Neural cell (in vitro differentiated cells): ENCODE measurements around the gene ATF6. TPM values are rescaled to one million over a fixed set of nuclear protein-coding genes. Genes with fewer than 3 reads are reported as not detected.

ENCODE experiments used
- H2AFZ ChIP-seq: fragments of 200-600, 300-800 bp; sonication (generic), shearing (Covaris generic); 2 replicates; pipeline ENCODE4 v1.6.0; 2014; ENCODE audit warnings: low read depth, mild to moderate bottlenecking, antibody characterized with exemption, low read length, moderate library complexity
- H3F3A ChIP-seq: fragments of 200-600 bp; shearing (Covaris generic); 2 replicates; pipeline ENCODE4 v1.6.1; 2016; ENCODE audit warnings: mild to moderate bottlenecking, moderate library complexity, mixed read lengths, antibody characterized with exemption, low read length; ENCODE audit not compliant: insufficient read depth, poor library complexity, severe bottlenecking
- H3K27ac ChIP-seq: fragments of 200-600, 300-800 bp; sonication (generic), shearing (Covaris generic); 2 replicates; pipeline ENCODE4 v1.5.1; 2014; ENCODE audit warnings: mild to moderate bottlenecking, low read length, moderate library complexity
- H3K27me3 ChIP-seq: fragments of 300-800, 200-600 bp; sonication (generic), shearing (Covaris generic); 2 replicates; pipeline ENCODE4 v1.6.0; 2014; ENCODE audit warnings: mild to moderate bottlenecking, low read depth, low read length, moderate library complexity; ENCODE audit not compliant: insufficient read depth
- H3K36me3 ChIP-seq: fragments of 300-800, 200-600 bp; sonication (generic), shearing (Covaris generic); 2 replicates; pipeline ENCODE4 v1.5.1; 2014; ENCODE audit warnings: mild to moderate bottlenecking, antibody characterized with exemption, low read length, moderate library complexity; ENCODE audit not compliant: insufficient read depth
- H3K4me2 ChIP-seq: fragments of 300-800, 200-600 bp; sonication (generic), shearing (Covaris generic); 2 replicates; pipeline ENCODE4 v1.6.0; 2014; ENCODE audit warnings: mild to moderate bottlenecking, low read length
- H3K4me3 ChIP-seq: fragments of 300-800, 200-600 bp; sonication (generic), shearing (Covaris generic); 2 replicates; pipeline ENCODE4 v1.5.1; 2014; ENCODE audit warnings: mild to moderate bottlenecking, low read length, moderate library complexity
- H3K79me2 ChIP-seq: fragments of 200-600 bp; shearing (Covaris generic); replicated peaks from 2 replicates; pipeline ENCODE4 v1.6.0; 2014; ENCODE audit warnings: mild to moderate bottlenecking, low read length, moderate library complexity; ENCODE audit not compliant: insufficient read depth
- H3K9ac ChIP-seq: fragments of 300-800, 200-600 bp; sonication (generic), shearing (Covaris generic); 2 replicates; pipeline ENCODE4 v1.6.1; 2016; ENCODE audit warnings: mild to moderate bottlenecking, low read length, mixed read lengths
- H3K9me2 ChIP-seq: fragments of 200-600 bp; shearing (Covaris generic); 2 replicates; pipeline ENCODE4 v1.6.1; 2016; ENCODE audit warnings: mild to moderate bottlenecking, low read length, mixed read lengths; ENCODE audit not compliant: insufficient read depth
- H3K9me3 ChIP-seq: fragments of 200-600, 300-800 bp; sonication (generic), shearing (Covaris generic); 2 replicates; pipeline ENCODE4 v1.6.1; 2016; ENCODE audit warnings: mild to moderate bottlenecking, mixed run types, low read length, moderate library complexity, mixed read lengths
- H4K20me1 ChIP-seq: fragments of 200-600 bp; shearing (Covaris generic); 2 replicates; pipeline ENCODE4 v1.6.1; 2016; ENCODE audit warnings: mild to moderate bottlenecking, mixed run types; ENCODE audit not compliant: insufficient read depth
- CTCF ChIP-seq: fragments of 450-650 bp; IDR thresholded peaks from 2 replicates; pipeline ENCODE4 v1.5.1; 2014; ENCODE audit warnings: antibody characterized with exemption, mild to moderate bottlenecking, moderate library complexity; ENCODE audit not compliant: poor library complexity, severe bottlenecking
- EP300 ChIP-seq: fragments of 450-650 bp; conservative IDR thresholded peaks from 2 replicates; pipeline ENCODE4 v1.6.1; 2014; ENCODE audit warnings: antibody characterized with exemption, mild to moderate bottlenecking, moderate library complexity; ENCODE audit not compliant: poor library complexity, severe bottlenecking
- EZH2 ChIP-seq: fragments of 200-600, 300-800 bp; shearing (Covaris generic), sonication (generic); IDR thresholded peaks from 2 replicates; pipeline ENCODE4 v1.6.1; 2014; ENCODE audit warnings: antibody characterized with exemption, low read length, borderline replicate concordance, mild to moderate bottlenecking; ENCODE audit not compliant: insufficient read depth, poor library complexity, severe bottlenecking
- MXI1 ChIP-seq: fragments of 450-650 bp; conservative IDR thresholded peaks from 2 replicates; pipeline ENCODE4 v1.6.1; 2014; ENCODE audit warnings: antibody characterized with exemption, mild to moderate bottlenecking; ENCODE audit not compliant: poor library complexity, severe bottlenecking
- POLR2AphosphoS5 ChIP-seq: IDR thresholded peaks from 2 replicates; pipeline ENCODE4 v1.6.1; 2012
- RAD21 ChIP-seq: fragments of 450-650 bp; conservative IDR thresholded peaks from 2 replicates; pipeline ENCODE4 v1.6.1; 2014; ENCODE audit warnings: antibody characterized with exemption, mild to moderate bottlenecking, moderate library complexity
- SMC3 ChIP-seq: fragments of 450-650 bp; conservative IDR thresholded peaks from 2 replicates; pipeline ENCODE4 v1.6.1; 2014; ENCODE audit warnings: antibody characterized with exemption, mild to moderate bottlenecking, moderate library complexity; ENCODE audit not compliant: poor library complexity
- TAF1 ChIP-seq: IDR thresholded peaks from 2 replicates; pipeline ENCODE4 v1.6.1; 2012; ENCODE audit warnings: low read depth
- polyA plus RNA-seq: library from polyadenylated mRNA; depleted of rRNA; stranded (reverse); fragments of >200 nt; gene quantifications from 2 replicates; pipeline ENCODE4 v1.2.3, GENCODE V29; 2014
- TF ChIP-seq, protein P1 (sequence below): IDR thresholded peaks from 2 replicates; pipeline ENCODE4 v1.6.1; 2012; ENCODE audit warnings: borderline replicate concordance

ATF6 gene
- polyA plus RNA-seq, 1 donor from 2014 or later, result 16.6 TPM

DNA sequence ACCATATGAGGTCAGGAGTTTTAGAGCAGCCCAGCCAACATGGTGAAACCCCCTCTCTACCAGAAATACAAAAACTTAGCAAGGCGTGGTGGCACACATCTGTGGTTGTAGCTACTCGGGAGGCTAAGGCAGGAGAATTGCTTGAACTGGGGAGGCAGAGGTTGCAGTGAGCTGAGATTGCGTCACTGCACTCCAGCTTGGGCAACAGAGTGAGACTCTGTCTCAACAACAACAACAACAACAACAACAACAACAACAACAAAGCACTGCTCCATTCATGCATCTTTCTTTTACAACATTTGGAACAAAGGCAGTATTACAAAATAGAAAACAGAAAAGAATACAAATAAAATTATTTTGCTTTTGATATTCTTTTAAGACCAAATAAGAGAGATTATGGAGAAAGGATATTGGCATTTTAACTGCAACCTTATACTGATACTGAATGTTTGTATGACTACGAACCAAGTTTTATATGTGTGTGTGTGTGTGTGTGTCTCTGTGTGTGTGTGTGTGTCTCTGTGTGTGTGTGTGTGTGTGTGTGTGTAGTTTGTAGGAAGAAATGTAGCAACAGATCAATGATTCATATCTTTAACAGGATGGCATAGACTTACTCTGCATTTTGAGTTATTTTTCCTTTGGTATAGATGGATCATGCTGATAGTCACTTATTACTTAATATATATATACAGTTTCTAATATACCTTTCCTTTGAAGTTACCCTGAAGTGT, 24.6 kb downstream of the ATF6 start:
- Histone ChIP-seq H3K27me3 (no peaks in the 10 kb centered on the region), H3K9me2 (no peaks in the 10 kb centered on the region), H3K9ac (no peak overlapping the region), H3K79me2 (no peaks in the 10 kb centered on the region), H3K27ac (no peak overlapping the region), H3K4me2 (no peak overlapping the region), H2AFZ (no peak overlapping the region), H3F3A (no peaks in the 10 kb centered on the region), H3K36me3 (no peaks in the 10 kb centered on the region), H3K9me3 (no peaks in the 10 kb centered on the region), H4K20me1 (no peaks in the 10 kb centered on the region), H3K4me3 (no peak overlapping the region)
- TF ChIP-seq POLR2AphosphoS5, result no peak
- no peak for TF ChIP-seq RAD21
- no peak for TF ChIP-seq MXI1
- no peak for TF ChIP-seq CTCF
- TF ChIP-seq, protein P1, sequence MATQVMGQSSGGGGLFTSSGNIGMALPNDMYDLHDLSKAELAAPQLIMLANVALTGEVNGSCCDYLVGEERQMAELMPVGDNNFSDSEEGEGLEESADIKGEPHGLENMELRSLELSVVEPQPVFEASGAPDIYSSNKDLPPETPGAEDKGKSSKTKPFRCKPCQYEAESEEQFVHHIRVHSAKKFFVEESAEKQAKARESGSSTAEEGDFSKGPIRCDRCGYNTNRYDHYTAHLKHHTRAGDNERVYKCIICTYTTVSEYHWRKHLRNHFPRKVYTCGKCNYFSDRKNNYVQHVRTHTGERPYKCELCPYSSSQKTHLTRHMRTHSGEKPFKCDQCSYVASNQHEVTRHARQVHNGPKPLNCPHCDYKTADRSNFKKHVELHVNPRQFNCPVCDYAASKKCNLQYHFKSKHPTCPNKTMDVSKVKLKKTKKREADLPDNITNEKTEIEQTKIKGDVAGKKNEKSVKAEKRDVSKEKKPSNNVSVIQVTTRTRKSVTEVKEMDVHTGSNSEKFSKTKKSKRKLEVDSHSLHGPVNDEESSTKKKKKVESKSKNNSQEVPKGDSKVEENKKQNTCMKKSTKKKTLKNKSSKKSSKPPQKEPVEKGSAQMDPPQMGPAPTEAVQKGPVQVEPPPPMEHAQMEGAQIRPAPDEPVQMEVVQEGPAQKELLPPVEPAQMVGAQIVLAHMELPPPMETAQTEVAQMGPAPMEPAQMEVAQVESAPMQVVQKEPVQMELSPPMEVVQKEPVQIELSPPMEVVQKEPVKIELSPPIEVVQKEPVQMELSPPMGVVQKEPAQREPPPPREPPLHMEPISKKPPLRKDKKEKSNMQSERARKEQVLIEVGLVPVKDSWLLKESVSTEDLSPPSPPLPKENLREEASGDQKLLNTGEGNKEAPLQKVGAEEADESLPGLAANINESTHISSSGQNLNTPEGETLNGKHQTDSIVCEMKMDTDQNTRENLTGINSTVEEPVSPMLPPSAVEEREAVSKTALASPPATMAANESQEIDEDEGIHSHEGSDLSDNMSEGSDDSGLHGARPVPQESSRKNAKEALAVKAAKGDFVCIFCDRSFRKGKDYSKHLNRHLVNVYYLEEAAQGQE, result no peak
- TF ChIP-seq TAF1, result no peak
- no peak for TF ChIP-seq EP300
- TF ChIP-seq SMC3, result no peak
- TF ChIP-seq EZH2, result no peak

DNA sequence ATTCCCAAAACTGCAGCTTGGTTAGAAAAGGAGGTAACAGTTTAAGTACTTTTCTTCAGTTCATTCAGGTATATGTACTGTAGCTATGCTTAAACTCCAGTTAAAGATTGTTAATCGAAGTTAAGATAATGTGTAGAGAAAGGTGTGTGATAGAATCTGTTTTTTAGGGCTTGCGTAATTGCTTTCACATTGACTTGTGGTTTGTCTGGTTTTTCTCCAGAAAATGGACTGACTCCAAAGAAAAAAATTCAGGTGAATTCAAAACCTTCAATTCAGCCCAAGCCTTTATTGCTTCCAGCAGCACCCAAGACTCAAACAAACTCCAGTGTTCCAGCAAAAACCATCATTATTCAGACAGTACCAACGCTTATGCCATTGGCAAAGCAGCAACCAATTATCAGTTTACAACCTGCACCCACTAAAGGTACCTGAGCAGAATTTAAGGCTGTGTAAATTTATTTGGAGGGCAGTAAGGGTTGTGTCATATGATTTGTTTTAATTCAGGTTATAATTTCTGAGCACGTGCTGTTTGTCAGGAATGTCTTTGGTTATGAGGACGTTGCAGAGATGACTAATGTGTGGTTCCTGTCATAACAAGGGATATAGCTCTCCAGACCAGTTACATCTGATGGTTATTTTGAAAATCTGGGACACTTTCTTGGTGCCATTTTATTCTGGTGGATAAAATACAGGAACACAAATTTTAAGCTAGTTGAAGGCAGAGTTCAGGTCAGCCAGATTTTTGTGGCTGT, 26.0 kb downstream of the ATF6 start:
- H3K79me2 ChIP-seq, result no peaks in the 10 kb centered on the region
- H3K27me3 ChIP-seq, result no peaks in the 10 kb centered on the region
- no peak overlapping the region for H3K4me3 ChIP-seq
- no peak overlapping the region for H2AFZ ChIP-seq
- no peaks in the 10 kb centered on the region for H3K9me2 ChIP-seq
- no peak overlapping the region for H3K27ac ChIP-seq
- H3K36me3 ChIP-seq, result no peaks in the 10 kb centered on the region
- H4K20me1 ChIP-seq, result no peaks in the 10 kb centered on the region
- TF ChIP-seq POLR2AphosphoS5, result no peak
- no peak for TF ChIP-seq EZH2
- no peak for TF ChIP-seq MXI1
- TF ChIP-seq SMC3, result no peak
- TF ChIP-seq RAD21, result no peak
- no peak for TF ChIP-seq CTCF
- TF ChIP-seq, protein P1, result no peak
- no peak for TF ChIP-seq TAF1
- no peaks in the 10 kb centered on the region for H3F3A ChIP-seq
- H3K9ac ChIP-seq, result no peak overlapping the region
- no peaks in the 10 kb centered on the region for H3K9me3 ChIP-seq
- no peak overlapping the region for H3K4me2 ChIP-seq
